GM19239 (cell line): ENCODE results near the gene INSIG2.

Experiments
- DNase-seq: peaks from one replicate; pipeline ENCODE4 v3.0.0; 2011; ENCODE audit warnings: low spot score; ENCODE audit not compliant: insufficient read length
- FAIRE-seq: peaks from 2 replicates; lab custom pipeline; 2011; peaks lifted over from hg19 to GRCh38; lab: Jason Lieb, UNC

The INSIG2 gene

DNA sequence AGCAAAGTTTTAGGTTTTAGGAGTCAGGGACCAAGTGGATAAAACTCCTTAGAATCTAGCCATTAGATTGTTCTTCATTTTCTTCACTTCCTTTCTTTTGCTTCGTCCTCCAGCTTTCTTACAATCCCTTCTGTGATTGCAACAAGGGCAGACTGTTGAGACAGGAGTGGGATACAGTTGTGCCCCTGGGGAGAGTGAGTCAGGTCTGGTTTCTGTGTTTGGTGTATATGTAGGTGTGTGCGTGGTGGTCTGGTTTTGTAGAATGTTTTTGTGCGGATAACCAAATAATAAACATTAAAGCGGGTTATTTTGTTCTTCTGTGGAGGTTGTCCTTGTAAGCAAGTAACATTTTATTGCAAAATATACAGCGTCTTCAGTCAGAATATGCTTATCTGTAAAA lies 7.3 kb downstream of the INSIG2 start:
- no peak for DNase-seq
- FAIRE-seq: no peak

DNA sequence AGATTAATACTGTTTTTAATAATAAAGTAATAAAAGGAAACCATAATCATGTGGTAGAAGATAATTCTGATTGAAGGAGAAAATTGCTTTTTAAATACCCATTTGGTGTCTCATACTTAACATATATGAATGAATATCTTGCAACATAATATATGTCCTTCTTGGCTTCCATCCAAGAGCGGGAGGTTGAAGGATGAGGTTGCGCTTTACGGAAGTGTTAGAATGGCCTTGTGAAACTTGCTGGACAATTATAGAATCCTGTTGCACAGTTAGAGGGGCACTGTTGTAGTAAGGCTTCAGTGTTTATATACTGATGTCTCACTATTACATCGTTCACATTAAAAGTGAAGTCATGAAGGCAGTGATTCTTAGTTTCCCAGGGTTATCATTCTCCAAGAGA lies 9.4 kb downstream of the INSIG2 start:
- FAIRE-seq: no peak

DNA sequence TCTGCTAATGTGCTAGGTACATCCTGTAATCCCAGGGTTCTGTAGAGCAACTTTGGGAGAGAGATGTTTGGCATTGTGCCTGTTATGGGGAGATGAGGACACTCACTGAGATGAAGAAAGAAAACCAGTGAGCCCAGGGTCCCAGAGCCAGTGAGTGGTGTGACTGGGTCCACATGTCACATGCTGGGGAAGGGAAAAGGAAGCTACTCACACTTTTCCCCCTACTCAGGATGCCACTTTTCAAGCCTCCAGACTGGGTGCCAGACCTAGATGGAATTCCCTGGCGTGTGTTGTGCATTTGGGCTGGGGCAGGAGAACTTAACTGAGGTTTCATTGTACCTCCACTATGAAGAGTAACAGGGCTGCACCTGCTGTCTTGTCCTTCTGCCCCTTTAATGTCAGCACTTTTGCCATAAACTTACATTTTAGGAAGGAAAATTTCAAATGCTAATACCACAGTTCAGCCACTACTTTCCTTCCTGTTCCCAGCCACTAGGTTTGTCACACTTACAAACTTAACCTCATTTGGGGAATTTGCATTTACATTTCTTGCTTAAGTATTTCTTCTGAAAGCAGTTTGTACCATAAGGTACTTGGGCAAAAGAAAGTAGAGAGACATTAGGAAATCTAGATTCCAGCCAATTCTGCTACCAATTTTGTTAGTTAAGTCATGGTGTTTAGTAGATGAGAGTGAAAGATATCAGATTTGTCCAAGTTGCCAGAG lies 10.2 kb downstream of the INSIG2 start:
- DNase-seq (no peak), FAIRE-seq (peak; percentile 39)

More for the DNA sequence above, 9.4 kb downstream of the INSIG2 start:
- DNase-seq: no peak

DNA sequence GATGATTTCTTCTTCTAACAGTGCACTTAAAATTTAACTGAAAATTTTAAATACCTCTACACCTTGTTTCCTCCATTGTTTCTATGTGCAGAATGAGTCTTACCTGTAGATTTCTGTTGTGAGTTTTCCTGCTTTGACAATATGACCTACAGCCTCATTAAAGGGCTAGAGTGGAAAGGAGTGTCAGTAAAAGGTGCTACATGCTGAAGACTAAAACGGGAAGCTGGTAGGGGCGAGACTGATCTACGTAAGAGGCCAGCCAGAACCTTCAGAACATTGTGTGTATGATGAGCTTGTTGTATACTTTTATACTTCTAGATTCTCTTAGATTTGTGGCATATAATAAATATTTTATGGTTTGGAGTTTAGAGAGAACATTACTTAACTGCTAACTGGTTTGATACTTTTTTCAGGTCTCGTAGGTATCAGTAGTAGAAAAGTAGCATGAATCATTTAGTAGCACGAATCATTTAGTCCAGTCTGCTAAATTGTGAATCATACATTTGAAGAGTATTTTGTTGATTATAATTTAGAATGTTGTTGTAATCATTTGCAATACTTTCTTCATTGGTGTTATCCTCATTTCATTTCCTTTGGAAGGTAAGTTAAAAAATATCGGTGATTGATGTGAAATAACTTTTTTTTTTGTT lies 14.3 kb downstream of the INSIG2 start:
- DNase-seq (no peak), FAIRE-seq (peak; percentile 4)

DNA sequence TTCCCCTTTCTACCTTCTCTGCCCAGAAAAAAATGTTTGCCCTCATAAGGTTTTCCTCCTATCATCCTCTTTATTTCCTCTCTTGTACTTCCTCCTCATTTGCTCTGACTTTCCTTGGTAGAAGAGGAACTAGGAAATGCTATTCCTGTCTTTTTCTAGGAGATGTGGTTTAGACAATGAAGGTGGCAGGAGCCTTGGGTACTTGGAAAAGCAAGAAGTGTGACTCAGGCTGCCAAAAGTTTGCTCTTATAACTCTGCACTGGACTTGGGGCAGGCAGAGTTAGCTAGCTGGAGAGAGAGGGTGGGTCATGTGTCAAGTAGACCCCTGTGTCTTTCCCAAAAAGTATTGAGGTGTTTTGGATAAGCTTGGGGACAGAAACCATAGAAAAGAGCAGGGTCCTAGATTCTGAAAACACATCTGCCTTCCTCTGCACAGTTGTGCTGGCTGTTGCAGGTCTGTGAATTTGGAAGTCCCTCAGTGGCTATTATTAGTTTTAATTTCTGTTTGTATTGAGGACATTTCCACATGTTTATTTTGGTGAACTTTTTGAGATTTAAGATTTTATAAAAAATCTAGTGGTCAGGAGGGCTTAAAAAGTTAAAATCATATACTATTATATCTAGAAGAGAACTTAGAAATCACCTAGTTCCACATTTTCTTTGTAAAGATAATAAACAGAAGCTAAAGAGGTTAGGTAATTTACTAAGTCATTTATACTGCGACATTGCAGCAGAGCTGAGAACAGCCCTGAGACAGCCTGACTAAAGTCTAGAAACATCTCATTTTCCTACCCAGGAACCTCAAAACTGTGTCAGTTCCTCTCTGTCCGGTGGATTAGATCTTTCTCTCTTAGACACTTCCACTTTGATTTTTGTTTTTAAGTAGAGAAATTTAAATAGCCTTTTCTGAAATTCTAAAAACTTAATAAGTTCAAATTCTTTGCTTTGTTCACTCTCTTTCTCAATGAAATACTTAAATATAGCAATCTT lies 16.0 kb downstream of the INSIG2 start:
- DNase-seq (no peak), FAIRE-seq (peak; percentile 96)

DNA sequence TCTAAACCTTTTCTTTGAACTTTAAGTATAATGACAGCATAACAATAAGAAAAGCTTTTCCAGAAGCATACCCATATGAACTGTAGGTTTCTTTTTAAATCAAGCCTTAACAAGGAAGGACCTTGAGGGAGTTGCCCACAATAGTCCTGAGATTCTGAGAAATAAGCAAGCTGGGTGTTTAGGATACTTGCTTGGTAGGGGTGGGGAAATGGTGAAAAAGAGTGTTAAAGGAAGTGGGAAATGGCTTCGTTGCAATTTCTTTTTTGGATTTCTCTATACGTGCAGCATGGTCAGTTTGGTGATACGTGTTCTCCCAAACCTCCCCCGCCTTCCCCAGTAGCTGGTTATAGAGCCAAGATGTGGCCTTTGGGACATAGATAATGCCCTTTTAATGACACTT lies 17.2 kb downstream of the INSIG2 start:
- FAIRE-seq (peak; percentile 85), DNase-seq (no peak)

DNA sequence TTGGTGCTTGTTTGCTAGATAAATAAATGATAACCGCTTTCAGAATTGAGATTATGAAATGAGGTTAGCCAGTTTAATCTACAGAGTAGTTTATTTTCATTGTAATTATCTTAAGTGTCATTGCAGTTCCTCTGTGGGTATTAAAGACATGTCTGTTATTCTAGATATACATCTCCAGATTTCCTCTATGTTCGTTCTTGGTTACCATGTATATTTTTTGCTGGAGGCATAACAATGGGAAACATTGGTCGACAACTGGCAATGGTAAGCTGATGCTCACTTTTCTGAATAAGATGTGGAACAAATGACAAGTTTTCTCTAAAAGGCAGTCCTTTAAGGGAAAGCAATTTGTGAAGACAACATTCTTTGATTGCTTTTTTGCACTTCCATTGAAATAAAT lies 18.7 kb downstream of the INSIG2 start:
- DNase-seq (no peak), FAIRE-seq (peak; percentile 68)

DNA sequence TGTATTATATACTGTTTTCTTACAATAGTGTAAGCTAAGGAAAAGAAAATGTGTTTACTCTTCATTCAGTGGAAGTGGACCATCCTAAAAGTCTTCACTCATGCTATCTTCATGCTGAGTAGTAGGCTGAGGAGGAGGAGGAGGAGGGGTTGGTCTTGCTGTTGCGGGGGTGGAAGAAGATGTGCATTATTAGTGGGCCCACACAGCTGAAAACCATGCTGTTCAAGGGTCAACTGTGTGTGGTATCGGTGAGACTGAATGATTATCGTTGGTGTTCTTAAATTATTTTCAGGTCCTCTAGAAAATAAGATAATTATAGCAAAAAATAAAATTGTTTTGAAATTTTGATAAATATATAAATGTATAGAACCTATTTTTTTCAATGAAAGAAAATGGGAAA lies 22.0 kb downstream of the INSIG2 start:
- no peak for FAIRE-seq

DNA sequence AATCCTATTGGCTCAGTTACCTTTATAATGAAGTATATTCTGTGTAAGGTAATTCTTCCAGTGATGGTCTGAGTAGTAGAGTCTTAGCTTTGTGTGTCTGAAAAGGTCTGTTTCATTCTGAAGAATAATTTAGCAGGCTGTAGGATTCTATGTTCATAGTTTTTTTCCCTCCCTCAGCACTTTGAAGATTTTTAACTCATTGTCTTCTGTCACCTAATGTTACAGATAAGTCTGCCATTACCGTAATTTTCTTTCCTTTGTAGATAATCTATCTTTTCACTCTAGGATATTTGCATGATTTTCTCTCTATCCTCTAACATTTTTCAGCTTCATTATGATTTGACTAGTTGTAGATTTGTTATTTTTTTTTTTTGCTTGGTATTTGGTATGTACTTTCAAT lies 22.7 kb downstream of the INSIG2 start:
- DNase-seq (no peak), FAIRE-seq (no peak)

More for the DNA sequence above, 22.0 kb downstream of the INSIG2 start:
- no peak for DNase-seq

DNA sequence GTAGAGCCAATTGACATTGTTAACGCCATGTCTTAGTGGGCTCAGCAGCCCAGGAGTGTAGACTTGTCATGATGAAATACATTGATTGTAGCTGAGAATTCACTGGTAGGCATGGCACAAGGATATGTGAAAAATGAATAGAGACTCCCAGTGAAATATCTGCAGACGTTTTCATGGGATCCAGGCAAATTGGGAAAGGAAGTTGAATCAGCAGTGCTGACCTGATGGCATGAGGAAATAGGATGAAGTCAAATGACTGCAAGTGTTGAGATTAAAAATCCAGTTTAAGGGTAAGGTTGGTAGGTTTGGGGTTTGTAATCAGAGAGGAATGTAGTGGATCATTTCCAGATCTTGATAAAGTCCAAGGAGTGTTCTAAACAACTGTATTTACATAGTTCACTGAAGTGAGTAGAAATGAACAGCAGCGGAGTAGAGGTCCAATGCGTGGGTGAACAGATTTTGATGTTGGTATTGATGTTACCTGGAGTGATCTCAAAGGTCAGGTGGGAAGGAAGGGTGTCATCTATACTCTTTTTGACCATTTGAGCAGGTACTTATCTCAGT lies 24.6 kb downstream of the INSIG2 start:
- FAIRE-seq: no peak

DNA sequence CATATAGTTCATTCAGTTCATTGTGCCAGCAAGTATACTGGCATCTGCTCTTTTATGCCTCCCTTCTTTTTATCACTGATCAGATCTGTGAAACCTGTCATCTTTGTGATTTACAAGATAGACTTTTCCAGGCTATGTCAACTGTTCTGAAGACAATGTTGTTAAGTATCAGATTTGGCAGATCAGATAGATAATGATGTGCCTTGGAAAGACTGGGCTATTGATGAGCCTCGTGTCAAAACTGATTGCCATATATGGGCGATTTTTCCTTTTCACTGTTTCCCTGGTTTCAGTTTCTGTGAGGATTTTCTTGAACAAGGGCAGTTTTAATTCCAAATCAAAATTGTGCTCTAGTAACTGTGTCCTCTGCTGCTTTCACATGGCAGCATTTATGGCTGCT lies 26.6 kb downstream of the INSIG2 start:
- DNase-seq (no peak), FAIRE-seq (peak; percentile 33)

More for the DNA sequence above, 24.6 kb downstream of the INSIG2 start:
- no peak for DNase-seq

DNA sequence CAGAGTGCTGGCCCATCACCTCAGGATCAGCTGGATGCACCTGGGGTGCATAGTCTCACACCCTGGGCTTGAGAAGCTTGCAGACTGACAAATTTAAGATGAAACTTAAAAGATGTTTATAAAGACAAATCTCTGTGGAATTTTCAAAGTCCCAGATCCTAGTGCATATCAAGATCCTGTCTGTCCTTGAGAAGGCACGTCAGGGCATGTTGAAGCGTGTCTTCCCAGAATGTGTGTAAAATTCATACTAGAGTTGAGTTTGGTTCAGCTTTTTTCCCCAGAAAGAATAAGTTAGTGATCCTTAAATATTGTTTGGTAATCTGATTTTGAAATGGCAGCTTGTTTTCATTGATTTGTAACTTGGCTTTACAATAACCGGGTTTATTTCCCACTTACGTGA lies 27.5 kb downstream of the INSIG2 start:
- DNase-seq (no peak), FAIRE-seq (no peak)

DNA sequence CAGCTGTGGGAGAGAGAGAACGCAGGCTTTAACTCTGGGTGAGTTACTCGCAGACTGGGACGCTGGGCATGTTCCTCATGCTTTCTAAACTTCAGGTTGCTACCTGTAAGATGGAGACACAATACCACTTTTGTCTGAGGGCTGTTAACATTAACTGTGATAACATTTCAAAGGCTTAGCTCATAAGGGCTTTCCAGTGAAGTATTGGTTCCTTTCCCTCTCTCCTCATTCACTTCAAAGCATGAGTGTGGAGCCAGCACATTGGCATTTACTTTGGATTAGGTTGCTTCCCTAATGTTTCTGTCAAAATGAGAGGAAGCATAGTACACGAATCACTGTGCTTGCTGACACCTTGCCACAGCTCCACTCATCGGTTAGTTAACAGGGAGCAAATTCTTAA lies 30.2 kb downstream of the INSIG2 start:
- DNase-seq: no peak
- FAIRE-seq: no peak

DNA sequence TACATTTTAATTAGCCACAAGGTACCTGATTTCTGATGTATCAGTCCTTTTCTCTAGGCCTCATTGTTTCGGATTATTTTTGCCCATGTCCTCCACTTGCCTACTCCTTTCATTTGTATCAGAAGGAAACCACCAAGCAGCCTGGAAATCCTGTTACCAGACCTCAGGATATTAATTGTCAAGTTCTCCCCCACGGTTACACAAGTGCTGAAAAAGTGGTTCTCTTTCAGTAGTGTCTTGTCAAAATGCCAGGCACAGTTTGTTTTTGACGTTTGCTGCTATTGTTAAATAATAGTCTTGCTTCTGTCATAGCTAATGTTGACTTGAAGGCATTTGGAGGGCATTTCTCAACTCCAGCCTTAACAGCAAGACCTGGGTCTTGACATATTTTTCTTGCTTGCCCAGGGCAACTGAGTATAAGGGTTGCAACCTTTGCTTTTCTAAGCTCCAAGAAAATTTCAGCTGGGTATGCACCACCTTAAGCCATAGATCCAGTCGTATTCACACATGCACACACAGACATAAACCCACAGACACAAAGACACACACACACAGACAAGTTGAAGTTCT lies 31.0 kb downstream of the INSIG2 start:
- no peak for DNase-seq
- FAIRE-seq: no peak

DNA sequence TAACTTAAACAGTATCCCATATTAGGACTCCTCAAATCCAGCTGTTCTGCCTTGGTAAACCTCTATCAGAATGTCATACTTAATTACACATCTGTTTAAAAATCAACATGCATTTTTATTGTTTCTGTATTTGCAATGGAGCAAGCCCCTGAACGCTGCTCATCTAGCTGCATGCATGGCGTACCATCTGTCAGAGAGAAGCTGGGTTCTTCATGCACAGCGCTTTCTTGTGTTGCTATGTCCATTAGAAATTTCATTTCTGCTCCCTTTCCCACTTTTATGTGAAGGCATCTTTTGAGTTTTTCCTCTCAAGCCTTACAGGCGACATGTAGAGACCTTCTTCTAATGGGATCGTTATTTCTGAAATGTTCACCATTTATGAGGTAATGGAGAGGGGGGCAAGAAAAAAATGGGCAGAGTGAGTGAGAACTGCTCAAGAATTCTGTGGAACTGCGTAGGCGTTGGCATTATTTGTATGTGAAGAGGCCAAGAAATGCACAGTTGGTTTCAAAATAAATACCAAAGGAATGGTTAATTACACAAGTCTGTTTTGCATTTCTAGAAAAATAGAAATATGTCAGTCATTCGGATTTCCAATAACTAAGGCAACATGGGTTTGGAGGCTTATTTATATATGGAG lies 31.6 kb downstream of the INSIG2 start:
- FAIRE-seq (no peak), DNase-seq (no peak)

DNA sequence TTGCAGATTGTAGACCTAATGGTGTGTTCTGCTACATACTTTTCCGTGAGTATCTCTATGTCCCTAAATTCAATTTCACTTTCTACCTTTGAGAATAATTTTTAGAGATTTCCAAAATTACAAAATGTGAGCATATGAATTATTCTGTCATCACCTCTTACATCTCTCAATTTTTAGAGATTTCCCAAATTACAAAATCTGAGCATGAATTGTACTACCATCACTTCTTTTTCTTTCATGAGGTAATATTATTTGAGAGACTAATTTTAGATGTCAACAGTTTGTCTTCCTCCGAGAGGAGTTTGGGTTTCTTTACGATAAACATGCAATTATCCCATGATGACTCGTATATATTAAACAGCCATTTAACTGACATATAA lies 32.1 kb downstream of the INSIG2 start:
- FAIRE-seq (no peak), DNase-seq (no peak)

DNA sequence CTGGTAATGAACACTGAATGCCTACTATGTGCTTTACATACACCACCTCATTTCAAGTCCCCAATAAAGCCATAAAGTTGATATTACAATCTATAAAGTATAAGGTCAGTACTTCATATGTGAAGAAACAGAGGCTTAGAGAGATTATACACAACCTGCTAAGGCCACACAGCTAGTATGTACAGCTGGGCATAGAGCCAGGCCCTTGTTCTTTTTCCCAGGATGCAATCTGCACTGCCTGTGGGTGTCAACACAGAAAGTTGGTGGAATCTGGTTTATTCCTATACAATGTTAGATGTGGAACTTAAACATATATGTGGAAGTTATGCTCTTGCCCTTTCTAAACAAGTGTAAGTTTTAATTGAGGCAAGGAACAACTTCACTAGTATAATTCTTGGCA lies 32.8 kb downstream of the INSIG2 start:
- FAIRE-seq (no peak), DNase-seq (no peak)

DNA sequence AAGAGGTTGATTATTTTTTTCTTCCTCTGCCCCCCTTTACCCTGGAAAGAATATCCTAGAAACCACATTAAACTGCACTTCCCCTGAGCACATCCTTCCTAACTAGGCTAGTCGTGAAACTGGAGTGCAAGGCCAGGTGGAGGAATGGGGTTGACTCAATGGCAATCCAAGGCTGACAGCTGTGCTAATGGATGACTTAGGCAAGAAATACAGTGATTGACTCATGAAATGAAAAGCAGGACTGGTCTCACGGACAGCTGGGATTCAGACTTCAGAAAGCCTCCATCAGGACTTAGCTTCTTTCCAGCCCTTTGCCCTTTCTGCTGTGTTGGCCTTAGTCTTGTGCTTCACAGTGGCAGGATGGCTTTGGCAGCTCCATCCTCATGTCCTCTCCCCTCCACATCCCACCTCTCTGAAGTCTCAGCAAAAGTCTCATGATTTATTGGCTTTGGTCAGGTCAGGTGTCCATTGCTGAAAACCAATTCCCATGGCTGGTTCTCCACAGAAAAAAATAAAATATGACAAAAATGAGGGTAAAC lies 33.8 kb downstream of the INSIG2 start:
- FAIRE-seq: no peak
- DNase-seq: no peak

DNA sequence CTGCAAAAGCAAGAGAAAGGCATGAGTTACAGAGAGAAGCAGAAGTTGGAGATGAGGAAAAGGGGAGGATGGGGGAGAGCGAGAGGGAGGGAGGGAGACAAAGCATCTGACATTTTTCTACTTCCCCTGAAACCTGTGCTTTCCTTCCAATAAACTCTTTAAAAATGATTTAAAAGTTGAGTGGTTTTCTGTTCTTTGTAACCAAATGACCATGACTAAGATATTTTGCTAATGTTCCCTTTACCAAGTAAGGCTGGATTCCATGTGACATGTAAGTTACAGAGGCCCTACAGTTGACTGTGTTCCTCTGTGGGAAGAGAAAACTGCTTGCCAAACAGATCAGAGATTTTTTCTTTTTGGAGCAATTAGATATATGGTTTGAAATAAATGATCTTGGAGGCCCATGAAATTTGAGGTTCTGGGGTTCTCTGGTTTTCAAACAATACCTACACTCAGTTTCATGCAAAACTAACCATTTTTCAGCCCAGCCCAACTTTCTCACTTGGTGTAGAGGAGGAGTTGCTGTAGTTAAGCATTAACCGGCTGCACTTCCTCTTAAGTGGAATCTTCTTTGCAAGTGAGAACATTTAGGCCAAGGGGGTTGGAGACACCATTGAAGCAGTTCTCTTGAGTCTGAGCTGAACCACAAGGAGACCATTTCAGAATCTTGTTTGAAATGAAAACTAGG lies 34.5 kb downstream of the INSIG2 start:
- FAIRE-seq (peak; percentile 98), DNase-seq (peak; percentile 66)
